ENCODE data around the gene ARHGEF9.

ARHGEF9 gene

DNA sequence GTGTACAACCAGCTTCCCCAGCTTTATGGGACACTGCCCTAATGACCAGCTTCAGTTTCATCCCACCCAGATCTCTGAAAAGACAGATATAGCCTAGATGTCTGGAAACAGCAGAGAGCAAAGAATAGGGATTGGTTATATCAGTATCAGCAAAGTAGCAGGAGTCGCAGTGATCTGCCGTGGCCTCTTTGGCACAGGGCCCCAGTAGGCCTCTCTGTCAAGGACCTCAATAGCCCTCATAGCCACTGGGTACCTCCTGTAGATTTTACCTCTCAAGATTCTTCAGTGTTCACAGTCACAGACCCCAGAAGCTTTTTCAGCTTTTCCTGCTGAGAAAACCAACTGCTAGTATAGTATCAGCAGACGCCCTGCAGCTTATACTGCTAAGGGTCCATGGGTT lies 104.6 kb downstream of the ARHGEF9 start:
- no peak for TF ChIP-seq SUZ12 (IDR thresholded peaks at IDR 0.05)
- no peak for TF ChIP-seq FOXA1 (IDR thresholded peaks at IDR 0.05)
- TF ChIP-seq FOXM1 (IDR thresholded peaks at IDR 0.05; ENCODE audit: borderline replicate concordance), result no peak
- CTCF ChIA-PET, result no interaction called here
- POLR2A ChIA-PET, result no interaction called here
- DNase-seq (ENCODE audit: extremely low spot score), result no peak

- ChIA-PET POLR2A (no interaction called here), CTCF (no interaction called here)
- DNase-seq (ENCODE audit: extremely low spot score), result no peak
- TF ChIP-seq NFRKB (IDR thresholded peaks at IDR 0.05), result no peak
- no peak for TF ChIP-seq ARNT (IDR thresholded peaks at IDR 0.05)
- no peak for TF ChIP-seq CTBP1 (IDR thresholded peaks at IDR 0.05; ENCODE audit: borderline replicate concordance)
- no peak for TF ChIP-seq TARDBP (IDR thresholded peaks at IDR 0.05)
- TF ChIP-seq, protein P1, sequence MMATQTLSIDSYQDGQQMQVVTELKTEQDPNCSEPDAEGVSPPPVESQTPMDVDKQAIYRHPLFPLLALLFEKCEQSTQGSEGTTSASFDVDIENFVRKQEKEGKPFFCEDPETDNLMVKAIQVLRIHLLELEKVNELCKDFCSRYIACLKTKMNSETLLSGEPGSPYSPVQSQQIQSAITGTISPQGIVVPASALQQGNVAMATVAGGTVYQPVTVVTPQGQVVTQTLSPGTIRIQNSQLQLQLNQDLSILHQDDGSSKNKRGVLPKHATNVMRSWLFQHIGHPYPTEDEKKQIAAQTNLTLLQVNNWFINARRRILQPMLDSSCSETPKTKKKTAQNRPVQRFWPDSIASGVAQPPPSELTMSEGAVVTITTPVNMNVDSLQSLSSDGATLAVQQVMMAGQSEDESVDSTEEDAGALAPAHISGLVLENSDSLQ (IDR thresholded peaks at IDR 0.05), result no peak
- no peak for TF ChIP-seq FOXM1 (IDR thresholded peaks at IDR 0.05; ENCODE audit: borderline replicate concordance)
- TF ChIP-seq FOXK2 (IDR thresholded peaks at IDR 0.05), result no peak
- TF ChIP-seq BHLHE40 (IDR thresholded peaks at IDR 0.05; ENCODE audit: borderline replicate concordance), result no peak
- no peak for TF ChIP-seq LEF1 (IDR thresholded peaks at IDR 0.05; ENCODE audit: borderline replicate concordance)
- TF ChIP-seq ELF4 (IDR thresholded peaks at IDR 0.05), result no peak
- no peak for TF ChIP-seq HDGF (IDR thresholded peaks at IDR 0.05; ENCODE audit: borderline replicate concordance)
- no peak for TF ChIP-seq SP1 (IDR thresholded peaks at IDR 0.05)
- no peak for TF ChIP-seq ZNF384 (IDR thresholded peaks at IDR 0.05)
- no peak for TF ChIP-seq SUZ12 (IDR thresholded peaks at IDR 0.05)
- no peak for TF ChIP-seq FOXA1 (IDR thresholded peaks at IDR 0.05)
- TF ChIP-seq L3MBTL2 (conservative IDR thresholded peaks at IDR 0.05), result no peak
Measured at GRCh38 chrX:63679432-63679831, 105.6 kb downstream of the ARHGEF9 start.

DNA sequence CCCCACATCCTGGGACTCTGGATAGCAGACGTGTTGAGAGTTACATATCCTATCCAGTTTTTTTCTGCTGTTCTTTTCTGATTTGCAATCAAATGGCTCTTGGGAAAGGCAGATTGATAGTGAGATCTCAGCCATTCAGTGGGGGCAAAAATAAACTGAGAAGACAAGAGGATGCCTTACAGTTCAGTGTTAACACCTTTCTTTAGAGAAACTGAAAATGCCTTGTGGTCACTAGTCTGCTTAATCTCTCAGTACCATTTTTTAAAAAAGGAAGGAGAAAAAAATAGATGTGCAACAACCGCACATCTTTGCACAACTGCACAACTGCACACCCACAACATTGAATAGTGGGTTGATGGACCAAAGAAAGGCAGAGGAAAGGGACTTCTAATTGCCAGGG lies 109.3 kb downstream of the ARHGEF9 start:
- CTCF ChIA-PET, result no interaction called here
- POLR2A ChIA-PET, result no interaction called here
- TF ChIP-seq NFRKB (IDR thresholded peaks at IDR 0.05), result no peak
- TF ChIP-seq LEF1 (IDR thresholded peaks at IDR 0.05; ENCODE audit: borderline replicate concordance), result no peak
- no peak for TF ChIP-seq HDGF (IDR thresholded peaks at IDR 0.05; ENCODE audit: borderline replicate concordance)
- no peak for TF ChIP-seq ZNF384 (IDR thresholded peaks at IDR 0.05)
- TF ChIP-seq CTBP1 (IDR thresholded peaks at IDR 0.05; ENCODE audit: borderline replicate concordance), result no peak
- no peak for TF ChIP-seq ARNT (IDR thresholded peaks at IDR 0.05)
- no peak for TF ChIP-seq BHLHE40 (IDR thresholded peaks at IDR 0.05; ENCODE audit: borderline replicate concordance)
- DNase-seq (ENCODE audit: extremely low spot score), result no peak

DNA sequence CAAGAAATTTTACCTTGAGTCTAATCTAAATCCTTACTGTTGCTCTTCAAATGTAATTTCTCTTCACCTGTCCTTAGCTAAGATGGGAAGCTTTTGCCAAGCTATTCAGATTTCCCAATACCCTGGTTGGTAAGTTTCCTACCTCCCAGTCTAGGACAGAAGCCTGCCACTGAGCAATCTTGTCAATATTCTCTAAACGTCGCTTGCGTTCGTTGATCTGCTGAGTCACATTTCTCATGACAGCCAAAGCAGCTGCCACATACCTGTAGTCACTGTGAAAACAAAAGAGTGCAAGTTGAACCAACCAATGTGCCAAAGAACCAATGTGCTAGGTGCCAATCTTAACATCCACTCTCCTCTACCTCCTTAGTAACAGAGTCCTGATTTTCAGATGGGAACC lies 111.1 kb downstream of the ARHGEF9 start:
- ChIA-PET POLR2A (no interaction called here), CTCF (no interaction called here)
- no peak for DNase-seq (ENCODE audit: extremely low spot score)
- TF ChIP-seq ELF4 (IDR thresholded peaks at IDR 0.05) (no peak), FOXK2 (IDR thresholded peaks at IDR 0.05) (no peak), ZNF384 (IDR thresholded peaks at IDR 0.05) (no peak), ARNT (IDR thresholded peaks at IDR 0.05) (no peak), SP1 (IDR thresholded peaks at IDR 0.05) (no peak), TARDBP (IDR thresholded peaks at IDR 0.05) (no peak), NFRKB (IDR thresholded peaks at IDR 0.05) (no peak), CTBP1 (IDR thresholded peaks at IDR 0.05; ENCODE audit: borderline replicate concordance) (no peak), LEF1 (IDR thresholded peaks at IDR 0.05; ENCODE audit: borderline replicate concordance) (no peak), SUZ12 (IDR thresholded peaks at IDR 0.05) (no peak), HDGF (IDR thresholded peaks at IDR 0.05; ENCODE audit: borderline replicate concordance) (no peak), FOXA1 (IDR thresholded peaks at IDR 0.05) (no peak), BHLHE40 (IDR thresholded peaks at IDR 0.05; ENCODE audit: borderline replicate concordance) (no peak), L3MBTL2 (conservative IDR thresholded peaks at IDR 0.05) (no peak)
- TF ChIP-seq, protein P1 (IDR thresholded peaks at IDR 0.05), result no peak

- TF ChIP-seq, protein P1 (IDR thresholded peaks at IDR 0.05), result no peak
- TF ChIP-seq HDGF (IDR thresholded peaks at IDR 0.05; ENCODE audit: borderline replicate concordance) (no peak), ELF4 (IDR thresholded peaks at IDR 0.05) (no peak), BHLHE40 (IDR thresholded peaks at IDR 0.05; ENCODE audit: borderline replicate concordance) (no peak)
- ChIA-PET CTCF (no interaction called here), POLR2A (no interaction called here)
- DNase-seq (ENCODE audit: extremely low spot score), result no peak
Measured at GRCh38 chrX:63664741-63665140, 120.3 kb downstream of the ARHGEF9 start.

- POLR2A ChIA-PET, result no interaction called here
- DNase-seq (ENCODE audit: extremely low spot score), result no peak
- no peak for TF ChIP-seq ARNT (IDR thresholded peaks at IDR 0.05)
- no peak for TF ChIP-seq FOXK2 (IDR thresholded peaks at IDR 0.05)
- no peak for TF ChIP-seq LEF1 (IDR thresholded peaks at IDR 0.05; ENCODE audit: borderline replicate concordance)
- no peak for TF ChIP-seq L3MBTL2 (conservative IDR thresholded peaks at IDR 0.05)
- TF ChIP-seq, protein P1 (IDR thresholded peaks at IDR 0.05), result no peak
- TF ChIP-seq FOXA1 (IDR thresholded peaks at IDR 0.05), result no peak
- TF ChIP-seq TARDBP (IDR thresholded peaks at IDR 0.05), result no peak
- TF ChIP-seq NFRKB (IDR thresholded peaks at IDR 0.05), result no peak
- TF ChIP-seq ELF4 (IDR thresholded peaks at IDR 0.05), result no peak
- no peak for TF ChIP-seq ZNF384 (IDR thresholded peaks at IDR 0.05)
- no peak for TF ChIP-seq CTBP1 (IDR thresholded peaks at IDR 0.05; ENCODE audit: borderline replicate concordance)
- no peak for TF ChIP-seq BHLHE40 (IDR thresholded peaks at IDR 0.05; ENCODE audit: borderline replicate concordance)
- CTCF ChIA-PET, result no interaction called here
Measured at GRCh38 chrX:63664083-63664482, 120.9 kb downstream of the ARHGEF9 start.
